ENCODE measurements around the gene BPTF. TPM values are rescaled to one million over a fixed set of nuclear protein-coding genes. Genes with fewer than 3 reads are reported as not detected.
A peak's percentile ranks its signal among the peaks of the same experiment; 100 is the strongest.

Gene BPTF
- total RNA-seq, 4 donors from 2014 or later: 50.1 to 79.9 (median 69.4) TPM

DNA sequence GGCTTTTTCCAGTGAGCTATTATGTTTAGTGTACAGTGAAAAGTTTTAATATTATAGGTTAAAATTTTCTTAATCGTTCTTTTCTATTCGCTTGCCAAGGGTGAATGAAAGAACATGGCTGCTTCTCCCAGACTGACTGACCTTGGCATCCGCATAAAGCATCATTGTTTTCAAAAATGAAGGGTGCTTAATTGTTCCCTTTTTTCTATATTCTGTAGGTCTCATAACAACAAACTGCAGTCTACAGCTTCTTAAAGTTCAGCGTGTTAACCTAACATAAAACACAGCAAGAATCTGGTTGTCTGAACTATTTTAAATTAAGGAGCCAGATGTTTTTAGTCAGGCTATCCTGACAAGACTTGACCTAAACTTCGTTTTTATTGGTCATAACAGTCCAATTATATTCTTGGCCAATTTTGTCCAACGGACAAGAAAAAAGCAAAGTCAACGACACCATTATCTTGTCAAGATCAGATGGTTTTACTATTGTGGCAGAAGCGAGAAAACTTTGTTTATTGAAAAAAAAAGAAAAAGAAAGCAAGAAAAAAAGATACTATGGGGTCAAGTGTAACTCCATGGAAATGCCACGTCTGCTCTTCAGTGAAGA lies 156.8 kb downstream of the BPTF start:
- intact Hi-C loops (cut with DNase I; ENCODE audit: low total_unique reads): no loop called here
- TF ChIP-seq, protein P1, sequence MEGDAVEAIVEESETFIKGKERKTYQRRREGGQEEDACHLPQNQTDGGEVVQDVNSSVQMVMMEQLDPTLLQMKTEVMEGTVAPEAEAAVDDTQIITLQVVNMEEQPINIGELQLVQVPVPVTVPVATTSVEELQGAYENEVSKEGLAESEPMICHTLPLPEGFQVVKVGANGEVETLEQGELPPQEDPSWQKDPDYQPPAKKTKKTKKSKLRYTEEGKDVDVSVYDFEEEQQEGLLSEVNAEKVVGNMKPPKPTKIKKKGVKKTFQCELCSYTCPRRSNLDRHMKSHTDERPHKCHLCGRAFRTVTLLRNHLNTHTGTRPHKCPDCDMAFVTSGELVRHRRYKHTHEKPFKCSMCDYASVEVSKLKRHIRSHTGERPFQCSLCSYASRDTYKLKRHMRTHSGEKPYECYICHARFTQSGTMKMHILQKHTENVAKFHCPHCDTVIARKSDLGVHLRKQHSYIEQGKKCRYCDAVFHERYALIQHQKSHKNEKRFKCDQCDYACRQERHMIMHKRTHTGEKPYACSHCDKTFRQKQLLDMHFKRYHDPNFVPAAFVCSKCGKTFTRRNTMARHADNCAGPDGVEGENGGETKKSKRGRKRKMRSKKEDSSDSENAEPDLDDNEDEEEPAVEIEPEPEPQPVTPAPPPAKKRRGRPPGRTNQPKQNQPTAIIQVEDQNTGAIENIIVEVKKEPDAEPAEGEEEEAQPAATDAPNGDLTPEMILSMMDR (IDR thresholded peaks at IDR 0.05): no peak
- no peak for TF ChIP-seq POLR2A (IDR thresholded peaks at IDR 0.05)
- DNase-seq (ENCODE audit: low spot score in 2 of 2): no peak
- no peak overlapping the region for H3K4me3 ChIP-seq (ENCODE audit: low read depth, poor library complexity, severe bottlenecking)
- 67 to 75% methylated on average over 9 of the region's 9 CpGs for WGBS, 2 donors

DNA sequence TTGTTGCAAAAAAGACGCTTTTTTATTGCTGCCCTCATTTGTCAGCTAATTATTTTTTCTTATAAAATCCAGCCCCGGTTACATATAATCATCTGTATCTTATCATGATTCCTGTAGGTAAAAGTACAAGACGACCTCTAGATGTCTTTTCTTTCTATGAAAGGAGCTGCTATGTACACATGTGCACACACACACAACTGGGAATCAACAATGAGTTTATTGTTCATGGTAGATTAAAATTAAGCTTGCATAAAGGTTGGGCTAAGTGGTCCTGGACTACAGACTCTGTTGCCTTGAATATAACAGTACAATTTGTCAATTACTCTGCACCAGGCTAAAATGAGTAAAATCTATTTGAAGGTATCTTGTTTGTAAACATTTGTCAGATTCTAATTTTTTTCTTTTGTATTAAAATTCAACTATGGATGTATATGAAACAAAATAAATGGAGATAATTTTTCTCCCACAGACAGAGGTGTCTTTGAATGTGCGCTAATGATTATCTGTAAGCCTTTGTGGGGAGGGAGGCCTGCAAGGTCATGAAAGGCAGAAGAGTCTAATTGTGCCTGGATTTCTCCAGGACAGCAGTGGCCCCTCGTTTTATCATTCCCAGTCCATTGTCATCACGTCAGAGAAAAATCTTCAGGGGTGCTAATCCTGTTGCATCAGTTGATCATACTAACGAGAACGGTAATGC lies 157.5 kb downstream of the BPTF start:
- no peak for DNase-seq (ENCODE audit: low spot score in 2 of 2)
- intact Hi-C loops (cut with DNase I; ENCODE audit: low total_unique reads): no loop called here
- TF ChIP-seq, protein P1 (IDR thresholded peaks at IDR 0.05): no peak
- H3K4me3 ChIP-seq (ENCODE audit: low read depth, poor library complexity, severe bottlenecking): no peak overlapping the region
- 83 to 84% methylated on average over 8 of the region's 8 CpGs for WGBS, 2 donors

DNA sequence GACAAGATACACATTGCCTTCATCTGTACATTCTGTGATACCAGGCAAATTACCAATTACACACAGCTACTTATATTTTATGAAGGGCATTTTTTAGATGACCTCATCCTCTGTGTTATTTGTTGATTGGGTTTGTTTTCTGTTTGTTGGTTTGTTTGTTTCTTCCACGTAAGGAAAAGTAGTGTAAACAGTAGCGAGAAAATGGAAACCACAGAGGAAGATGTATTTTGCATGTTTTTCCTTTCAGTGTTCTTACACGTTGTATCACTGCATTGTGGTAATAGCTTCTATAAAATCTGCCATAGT lies 158.0 kb downstream of the BPTF start:
- no peak overlapping the region for H3K4me3 ChIP-seq (ENCODE audit: low read depth, poor library complexity, severe bottlenecking)
- WGBS, 2 donors: 89 to 90% methylated on average over 3 of the region's 3 CpGs
- TF ChIP-seq, protein P1 (IDR thresholded peaks at IDR 0.05): no peak
- no peak for TF ChIP-seq POLR2A (IDR thresholded peaks at IDR 0.05)
- DNase-seq (ENCODE audit: low spot score in 2 of 2): no peak
- intact Hi-C loops (cut with DNase I; ENCODE audit: low total_unique reads): no loop called here

DNA sequence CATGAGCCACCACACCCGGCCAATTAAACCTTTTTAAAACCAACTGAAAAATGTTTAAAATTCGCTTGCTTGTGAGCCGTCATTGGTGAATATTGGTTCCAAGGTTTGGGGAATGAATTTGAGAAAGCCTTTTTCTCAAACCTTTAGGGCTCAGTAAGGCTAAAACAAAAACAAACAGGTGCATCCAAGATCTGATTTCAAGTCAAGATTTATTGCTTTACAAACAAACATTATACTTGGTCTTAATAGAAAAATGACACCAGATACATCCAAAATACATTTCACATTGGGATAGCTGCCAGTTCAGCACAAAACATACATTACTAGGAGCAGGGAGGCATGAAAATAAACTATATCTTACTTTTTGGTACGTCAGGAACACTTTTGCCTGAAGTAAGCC lies 165.6 kb downstream of the BPTF start:
- DNase-seq (ENCODE audit: low spot score in 2 of 2): no peak
- no peak overlapping the region for H3K4me3 ChIP-seq (ENCODE audit: low read depth, poor library complexity, severe bottlenecking)
- intact Hi-C loops (cut with DNase I; ENCODE audit: low total_unique reads): no loop called here
- no peak for TF ChIP-seq POLR2A (IDR thresholded peaks at IDR 0.05)
- TF ChIP-seq, protein P1 (IDR thresholded peaks at IDR 0.05): no peak
- WGBS, 2 donors: 97% methylated on average over 4 of the region's 4 CpGs

DNA sequence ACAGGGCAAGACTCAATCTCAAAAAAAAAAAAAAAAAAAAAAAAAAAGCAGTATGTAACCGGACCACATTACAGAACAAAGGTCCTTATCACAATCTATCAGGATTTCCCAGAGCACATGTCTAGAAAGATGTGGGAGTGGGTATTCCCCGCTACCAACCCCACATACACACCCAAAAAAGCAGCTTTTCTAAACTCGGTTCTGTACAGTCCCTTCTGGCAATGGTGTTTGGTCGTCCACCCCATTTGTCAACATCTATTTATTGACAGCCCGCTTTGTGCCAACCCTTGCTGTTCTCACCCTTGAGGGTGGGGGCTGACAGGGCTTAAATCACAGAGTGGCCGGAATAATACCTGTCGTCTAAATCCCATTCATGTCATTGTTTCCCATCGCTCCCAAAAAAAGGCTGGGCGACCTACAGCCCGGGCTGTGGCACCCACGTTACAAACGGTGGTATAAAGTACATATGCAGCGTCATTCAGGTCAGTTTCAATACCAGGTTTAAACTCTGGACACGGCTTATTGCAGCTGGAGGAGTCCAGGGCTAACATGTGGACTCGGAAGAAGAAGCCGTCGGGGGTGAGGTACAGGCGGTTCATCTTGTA lies 167.3 kb downstream of the BPTF start:
- no peak for DNase-seq (ENCODE audit: low spot score in 2 of 2)
- intact Hi-C loops (cut with DNase I; ENCODE audit: low total_unique reads): no loop called here
- WGBS, 2 donors: 10 to 14% methylated on average over 18 of the region's 18 CpGs
- peak overlapping the region; percentile 40 for H3K4me3 ChIP-seq (ENCODE audit: low read depth, poor library complexity, severe bottlenecking)
- TF ChIP-seq, protein P1 (IDR thresholded peaks at IDR 0.05): no peak
- no peak for TF ChIP-seq POLR2A (IDR thresholded peaks at IDR 0.05)

Measured in lower leg skin (tissue), 4 donors.